A549 (cell line): ENCODE measurements around the gene IL1A. TPM values are rescaled to one million over a fixed set of nuclear protein-coding genes. Genes with fewer than 3 reads are reported as not detected.

Experiments used
- ATAC-seq, 2 experiments: fragments of 200-7000 bp in 1 of 2; fragments of >200 bp in 1 of 2; cut with Nextera tagmentation in 1 of 2; cut with Tn5 transposase in 1 of 2; 3 replicates each; pipeline versions ENCODE4 v1.8.0 to v1.9.1; 2018 to 2020; ENCODE audit warnings: mild to moderate bottlenecking in 1 of 2, moderate library complexity in 1 of 2
- CTCF ChIA-PET: fragments of 300-600 bp; sonication (Branson Sonifier 250); formaldehyde crosslinking; extraction: SDS; loops from one replicate; lab custom pipeline; 2021; ENCODE audit warnings: antibody characterized with exemption, inconsistent platforms; lab: Yijun Ruan, JAX
- POLR2A ChIA-PET: fragments of 350-600 bp; formaldehyde crosslinking; extraction: SDS; loops from one replicate; lab custom pipeline; 2021; ENCODE audit warnings: antibody characterized with exemption, inconsistent platforms; lab: Yijun Ruan, JAX
- DNase-seq, 2 experiments: peaks; one replicate each; pipeline versions ENCODE4 v3.0.0 to v3.0.0-alpha.2; 2011 to 2016; ENCODE audit warnings: low read depth in 1 of 2, low spot score in 1 of 2
- FAIRE-seq: peaks from 2 replicates; lab custom pipeline; 2011; peaks lifted over from hg19 to GRCh38; lab: Jason Lieb, UNC
- H3K27ac ChIP-seq, 2 experiments: fragments of >200 bp; sonication (Bioruptor Twin); formaldehyde crosslinking; 3 replicates each; pipeline ENCODE4 v1.5.1; 2016 to 2017
- H3K4me1 ChIP-seq: fragments of >200 bp; sonication (Bioruptor Twin); formaldehyde crosslinking; 3 replicates; pipeline ENCODE4 v1.6.1; 2016
- H3K4me2 ChIP-seq: fragments of >200 bp; sonication (Bioruptor Twin); formaldehyde crosslinking; 3 replicates; pipeline ENCODE4 v1.6.1; 2016
- H3K4me3 ChIP-seq: fragments of >200 bp; sonication (Bioruptor Twin); formaldehyde crosslinking; 3 replicates; pipeline ENCODE4 v1.5.1; 2016
- H3K9me3 ChIP-seq: fragments of >200 bp; sonication (Bioruptor Twin); formaldehyde crosslinking; 3 replicates; pipeline ENCODE4 v1.6.1; 2016
- CBX2 ChIP-seq: fragments of 200-600 bp; sonication (generic); IDR thresholded peaks from 2 replicates; pipeline ENCODE4 v1.6.1; 2016; ENCODE audit warnings: low read depth, mild to moderate bottlenecking, borderline replicate concordance
- EHMT2 ChIP-seq: fragments of 200-600 bp; sonication (generic); IDR thresholded peaks from 2 replicates; pipeline ENCODE4 v1.6.1; 2016; ENCODE audit warnings: antibody characterized with exemption, low read depth, mild to moderate bottlenecking, moderate library complexity
- ESRRA ChIP-seq: fragments of 150-350 bp; IDR thresholded peaks from 2 replicates; pipeline ENCODE4 v1.6.1; 2014; ENCODE audit warnings: mild to moderate bottlenecking, low read length, borderline replicate concordance
- FOSB ChIP-seq: fragments of 250-450 bp; sonication (Bioruptor Pico); IDR thresholded peaks from 2 replicates; pipeline ENCODE4 v1.5.0; 2020; ENCODE audit warnings: mild to moderate bottlenecking, moderate library complexity
- FOSL2 ChIP-seq, 2 experiments: fragments of 450-650 bp in 1 of 2; fragments of >200 bp in 1 of 2; sonication (Bioruptor Twin) in 1 of 2; formaldehyde crosslinking; IDR thresholded peaks; 2 replicates each; pipeline versions ENCODE4 v1.5.0 to v1.6.1; 2016 to 2020; ENCODE audit warnings: mild to moderate bottlenecking in 1 of 2, moderate library complexity in 1 of 2
- FOXS1 ChIP-seq: fragments of 250-450 bp; sonication (Bioruptor Pico); IDR thresholded peaks from 2 replicates; pipeline ENCODE4 v1.5.0; 2020; ENCODE audit warnings: mild to moderate bottlenecking, moderate library complexity
- HOXA7 ChIP-seq: fragments of 250-450 bp; sonication (Bioruptor Pico); IDR thresholded peaks from 2 replicates; pipeline ENCODE4 v1.5.0; 2020; ENCODE audit warnings: mild to moderate bottlenecking, moderate library complexity
- HOXB13 ChIP-seq: fragments of 250-450 bp; sonication (Bioruptor Pico); IDR thresholded peaks from 2 replicates; pipeline ENCODE4 v1.5.0; 2020; ENCODE audit warnings: low read depth, mild to moderate bottlenecking, moderate library complexity
- HOXB5 ChIP-seq: fragments of 250-450 bp; sonication (Bioruptor Pico); IDR thresholded peaks from 2 replicates; pipeline ENCODE4 v1.5.0; 2020; ENCODE audit warnings: mild to moderate bottlenecking, moderate library complexity
- KDM1A ChIP-seq: fragments of 200-600 bp; sonication (generic); IDR thresholded peaks from 2 replicates; pipeline ENCODE4 v1.6.1; 2016; ENCODE audit warnings: low read depth, mild to moderate bottlenecking
- KDM5A ChIP-seq: fragments of 200-600 bp; sonication (generic); IDR thresholded peaks from 2 replicates; pipeline ENCODE4 v1.6.1; 2016; ENCODE audit warnings: antibody characterized with exemption, mild to moderate bottlenecking
- MAZ ChIP-seq: fragments of 150-350 bp; IDR thresholded peaks from 2 replicates; pipeline ENCODE4 v1.6.1; 2014; ENCODE audit warnings: antibody characterized with exemption, low read depth, low read length, borderline replicate concordance
- MYC ChIP-seq: IDR thresholded peaks from 2 replicates; pipeline ENCODE4 v1.6.1; 2012; ENCODE audit warnings: mild to moderate bottlenecking, inconsistent platforms, low read length, improper control_type of control experiment, borderline replicate concordance
- NFE2L2 ChIP-seq: fragments of 150-350 bp; conservative IDR thresholded peaks from 2 replicates; pipeline ENCODE4 v1.6.1; 2014; ENCODE audit warnings: low read length
- NPAS2 ChIP-seq: fragments of 250-450 bp; sonication (Bioruptor Pico); IDR thresholded peaks from 2 replicates; pipeline ENCODE4 v1.8.0; 2022; ENCODE audit warnings: mild to moderate bottlenecking, moderate library complexity, borderline replicate concordance
- POLR2AphosphoS2 ChIP-seq: conservative IDR thresholded peaks from 2 replicates; pipeline ENCODE4 v1.6.1; 2012; ENCODE audit warnings: low read length, improper control_type of control experiment, inconsistent platforms
- RAD21 ChIP-seq, 2 experiments: fragments of >200 bp in 1 of 2; sonication (Bioruptor Twin) in 1 of 2; formaldehyde crosslinking in 1 of 2; IDR thresholded peaks in 1 of 2; conservative IDR thresholded peaks in 1 of 2; 2 replicates in 1 of 2; 3 replicates in 1 of 2; pipeline ENCODE4 v1.6.1; 2012 to 2018; ENCODE audit warnings: inconsistent platforms in 1 of 2
- RARB ChIP-seq: fragments of 250-450 bp; sonication (Bioruptor Pico); IDR thresholded peaks from 2 replicates; pipeline ENCODE4 v1.8.0; 2021; ENCODE audit warnings: mild to moderate bottlenecking, moderate library complexity
- RCOR1 ChIP-seq: fragments of 150-350 bp; IDR thresholded peaks from 2 replicates; pipeline ENCODE4 v1.6.1; 2014; ENCODE audit warnings: antibody characterized with exemption, low read length, low read depth
- RFX5 ChIP-seq: fragments of 450-650 bp; IDR thresholded peaks from 2 replicates; pipeline ENCODE4 v1.7.1; 2014; ENCODE audit warnings: antibody characterized with exemption, mild to moderate bottlenecking, moderate library complexity
- RNF2 ChIP-seq: fragments of 200-600 bp; sonication (generic); IDR thresholded peaks from 2 replicates; pipeline ENCODE4 v1.6.1; 2016; ENCODE audit warnings: low read depth, mild to moderate bottlenecking, antibody characterized with exemption, moderate library complexity, borderline replicate concordance
- SMC3 ChIP-seq: fragments of >200 bp; sonication (Bioruptor Twin); formaldehyde crosslinking; IDR thresholded peaks from 3 replicates; pipeline ENCODE4 v1.6.1; 2018; ENCODE audit warnings: inconsistent platforms
- TP53 ChIP-seq: fragments of 250-450 bp; sonication (Bioruptor Pico); IDR thresholded peaks from 2 replicates; pipeline ENCODE4 v1.5.0; 2021; ENCODE audit warnings: mild to moderate bottlenecking, moderate library complexity
- ZSCAN20 ChIP-seq: fragments of 250-450 bp; sonication (Bioruptor Pico); IDR thresholded peaks from 2 replicates; pipeline ENCODE4 v1.8.0; 2022; ENCODE audit warnings: mild to moderate bottlenecking, moderate library complexity
- WGBS: methylation state at CpG from one replicate; pipeline ENCODE4 v1.1.6; 2017; ENCODE audit errors: missing lambda C conversion rate; 5-methylcytosine and 5-hydroxymethylcytosine counted together
- polyA plus RNA-seq, 4 experiments: library from polyadenylated mRNA; depleted of rRNA in 3 of 4; stranded (reverse); fragments of >200 nt; fragmentation: RNase III in 1 of 4; extraction: RNeasy Plus Mini Kit Qiagen cat#74134 plus additional on column Dnase treatment in 1 of 4; gene quantifications; 2 replicates in 3 of 4; 3 replicates in 1 of 4; pipeline ENCODE4 v1.2.3, GENCODE V29; 2011 to 2017
- TF ChIP-seq, protein P1 (sequence below): fragments of >200 bp; sonication (Bioruptor Twin); formaldehyde crosslinking; IDR thresholded peaks from 2 replicates; pipeline ENCODE4 v1.6.1; 2016
- TF ChIP-seq, protein P2 (sequence below): IDR thresholded peaks from 2 replicates; pipeline ENCODE4 v1.6.1; 2012
- TF ChIP-seq, protein P3 (sequence below): fragments of 250-450 bp; sonication (Bioruptor Pico); IDR thresholded peaks from 2 replicates; pipeline ENCODE4 v1.5.0; 2020; ENCODE audit warnings: low read depth, mild to moderate bottlenecking, moderate library complexity
- TF ChIP-seq, protein P4 (sequence below): fragments of 250-450 bp; sonication (Bioruptor Pico); IDR thresholded peaks from 2 replicates; pipeline ENCODE4 v1.5.0; 2021; ENCODE audit warnings: mild to moderate bottlenecking, moderate library complexity, borderline replicate concordance
- TF ChIP-seq, protein P5 (sequence below): IDR thresholded peaks from 2 replicates; pipeline ENCODE4 v1.6.1; 2012
- TF ChIP-seq, protein P6 (sequence below): fragments of >200 bp; sonication (Bioruptor Twin); formaldehyde crosslinking; IDR thresholded peaks from 3 replicates; pipeline ENCODE4 v1.6.1; 2016

Gene IL1A
- polyA plus RNA-seq, 2 of the 4 experiments (the other 2 are of a cell fraction) = 0.25 TPM; not detected in 1

DNA sequence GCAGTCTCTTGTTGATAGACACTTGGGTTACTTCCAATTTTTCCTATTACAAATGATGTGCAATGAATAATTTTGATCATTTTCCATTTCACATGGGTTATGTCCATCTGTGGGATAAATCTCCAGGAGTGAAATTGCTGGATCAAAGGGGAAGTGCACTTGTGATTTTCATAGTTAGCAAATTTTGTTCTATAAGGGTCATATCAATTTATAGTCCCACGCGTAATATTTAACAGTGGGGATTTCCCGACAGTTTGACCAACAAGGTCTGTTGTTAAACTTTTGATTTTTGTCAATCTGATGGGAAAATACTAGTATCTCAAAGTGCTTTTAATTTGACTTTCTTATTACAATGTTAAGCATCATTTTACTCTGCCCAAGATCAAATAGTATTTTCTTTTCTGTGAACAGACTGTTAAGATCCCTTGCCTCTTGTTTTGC lies 44.0 kb upstream of the IL1A start:
- H3K4me2 ChIP-seq = no peak overlapping the region
- TF ChIP-seq KDM5A = no peak
- no peak for TF ChIP-seq CBX2
- TF ChIP-seq ESRRA = no peak
- no peak for TF ChIP-seq RNF2
- TF ChIP-seq HOXB5 (CRISPR knock-in tag) = no peak
- TF ChIP-seq NFE2L2 = no peak
- no peak for TF ChIP-seq HOXB13 (CRISPR knock-in tag)
- TF ChIP-seq RFX5 = no peak
- TF ChIP-seq, protein P1, sequence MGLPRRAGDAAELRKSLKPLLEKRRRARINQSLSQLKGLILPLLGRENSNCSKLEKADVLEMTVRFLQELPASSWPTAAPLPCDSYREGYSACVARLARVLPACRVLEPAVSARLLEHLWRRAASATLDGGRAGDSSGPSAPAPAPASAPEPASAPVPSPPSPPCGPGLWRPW = no peak
- TF ChIP-seq FOSB = no peak
- TF ChIP-seq HOXA7 = no peak
- TF ChIP-seq FOXS1 = no peak
- no peak for TF ChIP-seq NPAS2 (CRISPR knock-in tag)
- no peak for TF ChIP-seq SMC3
- no peak for TF ChIP-seq MAZ
- TF ChIP-seq KDM1A = no peak
- TF ChIP-seq, protein P2, sequence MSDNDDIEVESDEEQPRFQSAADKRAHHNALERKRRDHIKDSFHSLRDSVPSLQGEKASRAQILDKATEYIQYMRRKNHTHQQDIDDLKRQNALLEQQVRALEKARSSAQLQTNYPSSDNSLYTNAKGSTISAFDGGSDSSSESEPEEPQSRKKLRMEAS = no peak
- no peak for TF ChIP-seq RARB (CRISPR knock-in tag)
- TF ChIP-seq, protein P3, sequence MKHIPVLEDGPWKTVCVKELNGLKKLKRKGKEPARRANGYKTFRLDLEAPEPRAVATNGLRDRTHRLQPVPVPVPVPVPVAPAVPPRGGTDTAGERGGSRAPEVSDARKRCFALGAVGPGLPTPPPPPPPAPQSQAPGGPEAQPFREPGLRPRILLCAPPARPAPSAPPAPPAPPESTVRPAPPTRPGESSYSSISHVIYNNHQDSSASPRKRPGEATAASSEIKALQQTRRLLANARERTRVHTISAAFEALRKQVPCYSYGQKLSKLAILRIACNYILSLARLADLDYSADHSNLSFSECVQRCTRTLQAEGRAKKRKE (CRISPR knock-in tag) = no peak
- TF ChIP-seq FOSL2 (IDR thresholded peaks at IDR 0.05) = no peak
- TF ChIP-seq FOSL2 (CRISPR knock-in tag; IDR thresholded peaks at IDR 0.05) = no peak
- TF ChIP-seq, all 56 proteins: peak for 0
- no peak for ATAC-seq
- no peak for DNase-seq
- no peak overlapping the region for H3K4me3 ChIP-seq
- ChIA-PET POLR2A (no interaction called here), CTCF (no interaction called here)
- H3K4me1 ChIP-seq = 0 out of 3 replicates have a peak, but pooled peaks cover 2% of the 10 kb centered on the region
- FAIRE-seq = no peak
- 75% methylated on average over 3 of the region's 3 CpGs for WGBS
- no peaks in the 10 kb centered on the region for H3K9me3 ChIP-seq
- no peak overlapping the region for H3K27ac ChIP-seq

DNA sequence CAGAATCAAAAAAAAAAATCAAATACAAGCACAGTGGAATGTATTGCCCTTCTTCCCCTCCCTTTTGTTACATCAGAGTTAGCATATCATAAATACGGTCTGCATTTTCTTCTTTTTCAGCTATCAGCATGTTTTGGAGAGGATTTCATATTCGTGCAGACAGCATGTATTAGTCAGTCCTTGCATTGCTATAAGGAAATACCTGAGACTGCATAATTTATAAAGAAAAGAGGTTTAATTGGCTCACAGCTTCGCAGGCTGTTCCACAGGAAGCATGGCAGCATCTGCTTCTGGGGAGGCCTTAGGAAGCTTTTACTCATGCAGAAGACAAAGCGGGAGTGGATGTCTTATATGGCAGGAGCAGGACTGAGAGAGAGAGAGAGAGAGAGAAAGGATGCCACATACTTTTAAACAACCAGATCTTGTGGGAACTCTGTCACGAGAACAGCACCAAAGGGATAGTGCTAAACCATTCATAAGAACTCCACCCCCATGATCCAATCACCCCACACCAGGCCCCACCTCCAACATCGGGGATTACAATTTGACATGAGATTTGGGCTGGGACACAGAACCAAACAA lies 43.4 kb upstream of the IL1A start:
- Histone ChIP-seq H3K4me1 (0 out of 3 replicates have a peak, but pooled peaks cover 2% of the 10 kb centered on the region), H3K27ac (no peak overlapping the region), H3K9me3 (no peaks in the 10 kb centered on the region), H3K4me2 (no peak overlapping the region), H3K4me3 (no peak overlapping the region)
- WGBS = 55% methylated on average over 6 of the region's 6 CpGs
- DNase-seq (no peak), ATAC-seq (no peak), FAIRE-seq (no peak)
- POLR2A ChIA-PET = no interaction called here
- CTCF ChIA-PET = interaction anchor here (0.6 to 1.5 kb wide), 2 partner anchors 12 to 25 kb away, joined by 3 to 4 read pairs; no protein-coding TSS in a partner anchor
- TF ChIP-seq HOXB5 (CRISPR knock-in tag) (no peak), RAD21 (conservative IDR thresholded peaks at IDR 0.05 in 1 of 2, IDR thresholded peaks at IDR 0.05 in 1 of 2) (no peak), ZSCAN20 (no peak), EHMT2 (no peak), MYC (no peak), TP53 (CRISPR knock-in tag) (no peak), RARB (CRISPR knock-in tag) (no peak), POLR2AphosphoS2 (no peak), HOXA7 (no peak), RCOR1 (no peak)
- TF ChIP-seq, protein P4, sequence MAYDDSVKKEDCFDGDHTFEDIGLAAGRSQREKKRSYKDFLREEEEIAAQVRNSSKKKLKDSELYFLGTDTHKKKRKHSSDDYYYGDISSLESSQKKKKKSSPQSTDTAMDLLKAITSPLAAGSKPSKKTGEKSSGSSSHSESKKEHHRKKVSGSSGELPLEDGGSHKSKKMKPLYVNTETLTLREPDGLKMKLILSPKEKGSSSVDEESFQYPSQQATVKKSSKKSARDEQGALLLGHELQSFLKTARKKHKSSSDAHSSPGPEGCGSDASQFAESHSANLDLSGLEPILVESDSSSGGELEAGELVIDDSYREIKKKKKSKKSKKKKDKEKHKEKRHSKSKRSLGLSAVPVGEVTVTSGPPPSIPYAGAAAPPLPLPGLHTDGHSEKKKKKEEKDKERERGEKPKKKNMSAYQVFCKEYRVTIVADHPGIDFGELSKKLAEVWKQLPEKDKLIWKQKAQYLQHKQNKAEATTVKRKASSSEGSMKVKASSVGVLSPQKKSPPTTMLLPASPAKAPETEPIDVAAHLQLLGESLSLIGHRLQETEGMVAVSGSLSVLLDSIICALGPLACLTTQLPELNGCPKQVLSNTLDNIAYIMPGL (CRISPR knock-in tag) = no peak
- TF ChIP-seq, protein P5, sequence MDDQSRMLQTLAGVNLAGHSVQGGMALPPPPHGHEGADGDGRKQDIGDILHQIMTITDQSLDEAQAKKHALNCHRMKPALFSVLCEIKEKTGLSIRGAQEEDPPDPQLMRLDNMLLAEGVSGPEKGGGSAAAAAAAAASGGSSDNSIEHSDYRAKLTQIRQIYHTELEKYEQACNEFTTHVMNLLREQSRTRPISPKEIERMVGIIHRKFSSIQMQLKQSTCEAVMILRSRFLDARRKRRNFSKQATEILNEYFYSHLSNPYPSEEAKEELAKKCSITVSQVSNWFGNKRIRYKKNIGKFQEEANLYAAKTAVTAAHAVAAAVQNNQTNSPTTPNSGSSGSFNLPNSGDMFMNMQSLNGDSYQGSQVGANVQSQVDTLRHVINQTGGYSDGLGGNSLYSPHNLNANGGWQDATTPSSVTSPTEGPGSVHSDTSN = no peak
- TF ChIP-seq, protein P3 (CRISPR knock-in tag) = no peak
- TF ChIP-seq, protein P6, sequence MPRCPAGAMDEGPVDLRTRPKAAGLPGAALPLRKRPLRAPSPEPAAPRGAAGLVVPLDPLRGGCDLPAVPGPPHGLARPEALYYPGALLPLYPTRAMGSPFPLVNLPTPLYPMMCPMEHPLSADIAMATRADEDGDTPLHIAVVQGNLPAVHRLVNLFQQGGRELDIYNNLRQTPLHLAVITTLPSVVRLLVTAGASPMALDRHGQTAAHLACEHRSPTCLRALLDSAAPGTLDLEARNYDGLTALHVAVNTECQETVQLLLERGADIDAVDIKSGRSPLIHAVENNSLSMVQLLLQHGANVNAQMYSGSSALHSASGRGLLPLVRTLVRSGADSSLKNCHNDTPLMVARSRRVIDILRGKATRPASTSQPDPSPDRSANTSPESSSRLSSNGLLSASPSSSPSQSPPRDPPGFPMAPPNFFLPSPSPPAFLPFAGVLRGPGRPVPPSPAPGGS = no peak
